Neural cell (in vitro differentiated cells): ENCODE results near the gene EPHX1.
"Not testable (repeated sequence)": the region's sequence is repeated elsewhere in the genome, so short reads cannot be mapped to it uniquely, and the experiment has no call there.

Experiments used
- CTCF ChIP-seq: fragments of 450-650 bp; IDR thresholded peaks from 2 replicates; pipeline ENCODE4 v1.5.1; 2014; ENCODE audit warnings: antibody characterized with exemption, mild to moderate bottlenecking, moderate library complexity; ENCODE audit not compliant: poor library complexity, severe bottlenecking
- EP300 ChIP-seq: fragments of 450-650 bp; conservative IDR thresholded peaks from 2 replicates; pipeline ENCODE4 v1.6.1; 2014; ENCODE audit warnings: antibody characterized with exemption, mild to moderate bottlenecking, moderate library complexity; ENCODE audit not compliant: poor library complexity, severe bottlenecking
- EZH2 ChIP-seq: fragments of 200-600, 300-800 bp; shearing (Covaris generic), sonication (generic); IDR thresholded peaks from 2 replicates; pipeline ENCODE4 v1.6.1; 2014; ENCODE audit warnings: antibody characterized with exemption, low read length, borderline replicate concordance, mild to moderate bottlenecking; ENCODE audit not compliant: insufficient read depth, poor library complexity, severe bottlenecking
- MXI1 ChIP-seq: fragments of 450-650 bp; conservative IDR thresholded peaks from 2 replicates; pipeline ENCODE4 v1.6.1; 2014; ENCODE audit warnings: antibody characterized with exemption, mild to moderate bottlenecking; ENCODE audit not compliant: poor library complexity, severe bottlenecking
- RAD21 ChIP-seq: fragments of 450-650 bp; conservative IDR thresholded peaks from 2 replicates; pipeline ENCODE4 v1.6.1; 2014; ENCODE audit warnings: antibody characterized with exemption, mild to moderate bottlenecking, moderate library complexity
- SMC3 ChIP-seq: fragments of 450-650 bp; conservative IDR thresholded peaks from 2 replicates; pipeline ENCODE4 v1.6.1; 2014; ENCODE audit warnings: antibody characterized with exemption, mild to moderate bottlenecking, moderate library complexity; ENCODE audit not compliant: poor library complexity
- TAF1 ChIP-seq: IDR thresholded peaks from 2 replicates; pipeline ENCODE4 v1.6.1; 2012; ENCODE audit warnings: low read depth

DNA sequence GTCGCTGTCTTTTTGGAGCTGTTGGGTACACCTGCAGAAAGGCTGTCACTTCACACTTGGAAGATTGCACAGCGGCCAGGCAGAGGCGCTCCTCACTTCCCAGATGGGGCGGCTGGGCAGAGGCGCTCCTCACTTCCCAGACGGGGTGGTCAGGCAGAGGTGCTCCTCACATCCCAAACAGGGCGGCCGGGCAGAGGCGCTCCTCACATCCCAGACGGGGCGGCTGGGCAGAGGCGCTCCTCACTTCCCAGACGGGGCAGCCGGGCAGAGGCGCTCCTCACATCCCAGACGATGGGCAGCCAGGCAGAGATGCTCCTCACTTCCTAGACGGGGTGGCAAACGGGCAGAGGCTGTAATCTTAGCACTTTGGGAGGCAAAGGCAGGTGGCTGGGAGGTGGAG is 13.8 kb upstream of the EPHX1 start:
- not testable (repeated sequence) for TF ChIP-seq CTCF, EZH2, MXI1, RAD21, SMC3, TAF1, EP300
